HepG2 (cell line): Measurements from ENCODE around the gene PLVAP. TPM values are rescaled to one million over a fixed set of nuclear protein-coding genes. Genes with fewer than 3 reads are reported as not detected.
A peak's percentile ranks its signal among the peaks of the same experiment; 100 is the strongest.

Experiments used
- BHLHE40 ChIP-seq: IDR thresholded peaks from 2 replicates; pipeline ENCODE4 v1.6.1; 2011; ENCODE audit warnings: low read length, improper control_type of control experiment
- DMTF1 ChIP-seq: sonication (generic); formaldehyde crosslinking; IDR thresholded peaks from 2 replicates; pipeline ENCODE4 v1.4.0; 2020; ENCODE audit warnings: mild to moderate bottlenecking, missing genetic modification reagents
- EHMT2 ChIP-seq: fragments of 200-600 bp; sonication (generic); IDR thresholded peaks from 2 replicates; pipeline ENCODE4 v1.7.0; 2017; ENCODE audit warnings: antibody characterized with exemption, low read depth, low read length, borderline replicate concordance
- FOXA3 ChIP-seq: IDR thresholded peaks from 2 replicates; pipeline ENCODE4 v1.6.1; 2016; ENCODE audit warnings: missing genetic modification reagents, missing compliant biosample characterization
- JUND ChIP-seq: sonication (generic); formaldehyde crosslinking; IDR thresholded peaks from 2 replicates; pipeline ENCODE4 v1.8.0; 2022; ENCODE audit warnings: mild to moderate bottlenecking, missing genetic modification reagents
- KLF13 ChIP-seq: sonication (generic); formaldehyde crosslinking; IDR thresholded peaks from 2 replicates; pipeline ENCODE4 v1.4.0; 2020; ENCODE audit warnings: mild to moderate bottlenecking, missing genetic modification reagents
- LCORL ChIP-seq, 2 experiments: fragments of 450-650 bp in 1 of 2; sonication (generic) in 1 of 2; formaldehyde crosslinking in 1 of 2; IDR thresholded peaks; 2 replicates each; pipeline versions ENCODE4 v1.5.0 to v1.6.1; 2017 to 2020; ENCODE audit warnings: antibody characterized with exemption in 1 of 2, missing genetic modification reagents in 1 of 2
- MNT ChIP-seq: fragments of 450-650 bp; IDR thresholded peaks from 2 replicates; pipeline ENCODE4 v1.6.1; 2016
- PPARG ChIP-seq: conservative IDR thresholded peaks from 2 replicates; pipeline ENCODE4 v1.6.1; 2016; ENCODE audit warnings: missing biosample characterization, missing genetic modification reagents
- ZFP62 ChIP-seq: sonication (generic); formaldehyde crosslinking; IDR thresholded peaks from 2 replicates; pipeline ENCODE4 v1.4.0; 2020; ENCODE audit warnings: missing genetic modification reagents
- ZNF674 ChIP-seq: sonication (generic); formaldehyde crosslinking; IDR thresholded peaks from 2 replicates; pipeline ENCODE4 v1.5.0; 2020; ENCODE audit warnings: low read depth, mild to moderate bottlenecking, missing genetic modification reagents
- ZNF800 ChIP-seq: sonication (generic); formaldehyde crosslinking; IDR thresholded peaks from 2 replicates; pipeline ENCODE4 v1.4.0; 2020; ENCODE audit warnings: missing genetic modification reagents
- ZSCAN9 ChIP-seq: IDR thresholded peaks from 2 replicates; pipeline ENCODE4 v1.6.1; 2016; ENCODE audit warnings: borderline replicate concordance
- polyA plus RNA-seq, 8 experiments: library from polyadenylated mRNA; depleted of rRNA in 3 of 8; stranded (reverse) in 7 of 8; unstranded in 1 of 8; fragments of >200 nt; fragmentation: Illumina TruSeq in 4 of 8; extraction: Trizol in 4 of 8; gene quantifications; 2 replicates each; pipeline versions ENCODE4 v1.2.1 to v1.2.3, GENCODE V29; 2011 to 2016; ENCODE audit warnings: low read depth in 4 of 8, missing spikeins in 1 of 8, mixed read lengths in 1 of 8; ENCODE audit not compliant: insufficient read depth in 1 of 8
- total RNA-seq, 5 experiments: library from RNA; depleted of rRNA; stranded (reverse); fragments of >200 nt; fragmentation: Illumina TruSeq; extraction: Trizol; gene quantifications; 2 replicates each; pipeline ENCODE4 v1.2.3, GENCODE V29; 2016; ENCODE audit warnings: low read depth in 1 of 5
- TF ChIP-seq, protein P1 (sequence below): sonication (generic); formaldehyde crosslinking; IDR thresholded peaks from 2 replicates; pipeline ENCODE4 v1.4.0; 2020; ENCODE audit warnings: missing genetic modification reagents
- TF ChIP-seq, protein P2 (sequence below), 2 experiments: sonication (generic) in 1 of 2; formaldehyde crosslinking in 1 of 2; IDR thresholded peaks; 2 replicates each; pipeline versions ENCODE4 v1.5.1 to v1.6.1; 2011 to 2020; ENCODE audit warnings: borderline replicate concordance in 1 of 2, low read depth in 1 of 2, low read length in 1 of 2, mild to moderate bottlenecking in 1 of 2, missing genetic modification reagents in 1 of 2, moderate library complexity in 1 of 2
- TF ChIP-seq, protein P3 (sequence below): sonication (generic); formaldehyde crosslinking; IDR thresholded peaks from 2 replicates; pipeline ENCODE4 v1.8.1; 2023; ENCODE audit warnings: mild to moderate bottlenecking, missing genetic modification reagents

Gene PLVAP
- total and polyA plus RNA-seq, 2 of the 13 experiments (the other 11 are each of a cell fraction or from before 2014, with no cell fraction given) = 0.26 TPM; not detected in 1

GRCh38 chr19:17305517-17306284 lies 71.4 kb downstream of the PLVAP start, which contains the start of gene MRPL34 (continued):
- TF ChIP-seq ZNF800 (CRISPR knock-in tag) = peak; percentile 59
- TF ChIP-seq, protein P1, sequence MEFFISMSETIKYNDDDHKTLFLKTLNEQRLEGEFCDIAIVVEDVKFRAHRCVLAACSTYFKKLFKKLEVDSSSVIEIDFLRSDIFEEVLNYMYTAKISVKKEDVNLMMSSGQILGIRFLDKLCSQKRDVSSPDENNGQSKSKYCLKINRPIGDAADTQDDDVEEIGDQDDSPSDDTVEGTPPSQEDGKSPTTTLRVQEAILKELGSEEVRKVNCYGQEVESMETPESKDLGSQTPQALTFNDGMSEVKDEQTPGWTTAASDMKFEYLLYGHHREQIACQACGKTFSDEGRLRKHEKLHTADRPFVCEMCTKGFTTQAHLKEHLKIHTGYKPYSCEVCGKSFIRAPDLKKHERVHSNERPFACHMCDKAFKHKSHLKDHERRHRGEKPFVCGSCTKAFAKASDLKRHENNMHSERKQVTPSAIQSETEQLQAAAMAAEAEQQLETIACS (CRISPR knock-in tag) = no peak
- TF ChIP-seq ZSCAN9 (CRISPR knock-in tag) = no peak; the same call in 1 of the 2 replicates
- peak; percentile 50 for TF ChIP-seq MNT
- TF ChIP-seq EHMT2 = no peak
- TF ChIP-seq, protein P2, sequence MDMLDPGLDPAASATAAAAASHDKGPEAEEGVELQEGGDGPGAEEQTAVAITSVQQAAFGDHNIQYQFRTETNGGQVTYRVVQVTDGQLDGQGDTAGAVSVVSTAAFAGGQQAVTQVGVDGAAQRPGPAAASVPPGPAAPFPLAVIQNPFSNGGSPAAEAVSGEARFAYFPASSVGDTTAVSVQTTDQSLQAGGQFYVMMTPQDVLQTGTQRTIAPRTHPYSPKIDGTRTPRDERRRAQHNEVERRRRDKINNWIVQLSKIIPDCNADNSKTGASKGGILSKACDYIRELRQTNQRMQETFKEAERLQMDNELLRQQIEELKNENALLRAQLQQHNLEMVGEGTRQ (IDR thresholded peaks at IDR 0.05; ENCODE audit: low read depth, low read length) = 0 out of 2 replicates have a peak, but pooled peaks have one; percentile 15
- TF ChIP-seq, protein P2 (CRISPR knock-in tag; IDR thresholded peaks at IDR 0.05; ENCODE audit: borderline replicate concordance) = no peak; the same call in 1 of the 2 replicates
- TF ChIP-seq KLF13 (CRISPR knock-in tag) = 0 out of 2 replicates have a peak, but pooled peaks have one; percentile 50
- no peak for TF ChIP-seq ZNF674 (CRISPR knock-in tag)
- no peak for TF ChIP-seq DMTF1 (CRISPR knock-in tag)
- TF ChIP-seq JUND = no peak
- TF ChIP-seq BHLHE40 = no peak
- TF ChIP-seq, protein P3, sequence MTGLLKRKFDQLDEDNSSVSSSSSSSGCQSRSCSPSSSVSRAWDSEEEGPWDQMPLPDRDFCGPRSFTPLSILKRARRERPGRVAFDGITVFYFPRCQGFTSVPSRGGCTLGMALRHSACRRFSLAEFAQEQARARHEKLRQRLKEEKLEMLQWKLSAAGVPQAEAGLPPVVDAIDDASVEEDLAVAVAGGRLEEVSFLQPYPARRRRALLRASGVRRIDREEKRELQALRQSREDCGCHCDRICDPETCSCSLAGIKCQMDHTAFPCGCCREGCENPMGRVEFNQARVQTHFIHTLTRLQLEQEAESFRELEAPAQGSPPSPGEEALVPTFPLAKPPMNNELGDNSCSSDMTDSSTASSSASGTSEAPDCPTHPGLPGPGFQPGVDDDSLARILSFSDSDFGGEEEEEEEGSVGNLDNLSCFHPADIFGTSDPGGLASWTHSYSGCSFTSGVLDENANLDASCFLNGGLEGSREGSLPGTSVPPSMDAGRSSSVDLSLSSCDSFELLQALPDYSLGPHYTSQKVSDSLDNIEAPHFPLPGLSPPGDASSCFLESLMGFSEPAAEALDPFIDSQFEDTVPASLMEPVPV = peak; percentile 84; the same call in 1 of the 2 replicates
- 0 out of 2 replicates have a peak, but pooled peaks have one; percentile 73 for TF ChIP-seq ZFP62 (CRISPR knock-in tag)
- TF ChIP-seq FOXA3 (CRISPR knock-in tag) = peak; percentile 62
- no peak for TF ChIP-seq LCORL (IDR thresholded peaks at IDR 0.05)
- no peak; the same call in 1 of the 2 replicates for TF ChIP-seq LCORL (CRISPR knock-in tag; IDR thresholded peaks at IDR 0.05)
- TF ChIP-seq PPARG (CRISPR knock-in tag) = no peak
